ENCODE results near the gene ADGRF5. TPM values are rescaled to one million over a fixed set of nuclear protein-coding genes. Genes with fewer than 3 reads are reported as not detected.

The ADGRF5 gene
- total and polyA plus RNA-seq, 11 donors = 24.5 to 89.6 (median 46.8) TPM

DNA sequence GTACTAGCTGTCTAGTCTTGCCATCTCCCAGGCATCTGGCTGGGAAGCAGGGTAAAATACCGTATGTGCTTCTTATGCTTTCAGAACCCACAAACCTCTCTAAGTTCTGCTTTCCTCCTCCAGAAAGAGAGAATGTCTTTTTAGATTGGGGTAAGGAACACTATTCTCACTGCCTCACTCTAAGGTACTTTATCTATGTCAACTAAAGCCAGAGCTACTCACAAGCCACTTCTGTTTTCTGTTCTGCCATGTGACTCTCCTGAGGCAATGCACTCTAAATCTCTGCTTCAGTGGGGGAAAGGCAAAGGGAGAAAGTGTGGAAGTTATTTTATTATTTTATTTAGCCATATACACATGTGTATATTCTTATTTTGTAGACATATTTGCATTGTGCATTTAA is 112.9 kb downstream of the ADGRF5 start:
- no peak for TF ChIP-seq CTCF (IDR thresholded peaks at IDR 0.05)
- no peak for TF ChIP-seq POLR2A (IDR thresholded peaks at IDR 0.05)
- intact Hi-C loops (cut with DNase I) = no loop called here
- WGBS, 4 donors = 59 to 77% (median 65%) methylated on average over 1 of the region's 1 CpG
- ATAC-seq (no peak), DNase-seq (no peak)
- no peaks in the 10 kb centered on the region for H3K4me1 ChIP-seq
- H3K27ac ChIP-seq = no peak overlapping the region
- H3K9me3 ChIP-seq = peaks cover 0 to 5% (median 0%) of the 10 kb centered on the region in 12 donors
- no peaks in the 10 kb centered on the region for H3K36me3 ChIP-seq
- no peak overlapping the region for H3K4me3 ChIP-seq
- peaks cover 0 to 9% (median 0%) of the 10 kb centered on the region in 9 donors for H3K27me3 ChIP-seq

Other genes starting within 250 kb of the ADGRF5 start
- 1 to 10 TPM in 2 of 9 donors, under 1 TPM in 7; 0.12 to 1.5 (median 0.58) TPM for gene TDRD6, start 234.1 kb downstream of the ADGRF5 start, total RNA-seq
- under 1 TPM; 0.08 to 0.42 TPM for gene TDRD6, start 234.1 kb downstream of the ADGRF5 start, polyA plus RNA-seq
- 10 to 100 TPM in 1 of 9 donors, 1 to 10 TPM in 1, under 1 TPM in 5, not detected in 2; 0.19 to 10.8 (median 0.58) TPM for gene PLA2G7, start 186.6 kb downstream of the ADGRF5 start, total RNA-seq
- gene PLA2G7, start 186.6 kb downstream of the ADGRF5 start, polyA plus RNA-seq = under 1 TPM in 1 of 2 donors, not detected in 1; 0.26 TPM
- not detected for gene ANKRD66, start 175.0 kb downstream of the ADGRF5 start, total RNA-seq
- not detected for gene ANKRD66, start 175.0 kb downstream of the ADGRF5 start, polyA plus RNA-seq
- gene MEP1A, start 128.5 kb downstream of the ADGRF5 start, total RNA-seq = not detected
- not detected for gene MEP1A, start 128.5 kb downstream of the ADGRF5 start, polyA plus RNA-seq
- gene ADGRF1, start 120.4 kb upstream of the ADGRF5 start, total RNA-seq = under 1 TPM in 1 of 9 donors, not detected in 8; 0.23 TPM
- not detected for gene ADGRF1, start 120.4 kb upstream of the ADGRF5 start, polyA plus RNA-seq

Data from heart left ventricle (tissue), 16 donors.